ENCODE data around the gene TLX1.
A peak's percentile ranks its signal among the peaks of the same experiment; 100 is the strongest.

TLX1 gene

GRCh38 chr10:101130984-101131961, at the start of gene TLX1:
TSS of gene TLX1 (plus strand) at chr10:101131300. CDS start at chr10:101131542, 242 bp downstream.
- Histone ChIP-seq H3K4me1 (ENCODE audit: insufficient read depth, low read length) (no peaks in the 10 kb centered on the region; the same call in 1 of the 2 replicates), H3K36me3 (ENCODE audit: insufficient read depth, low read length) (no peaks in the 10 kb centered on the region), H3K9me3 (ENCODE audit: control insufficient read depth, insufficient read depth, low read length) (no peaks in the 10 kb centered on the region), H3K9ac (ENCODE audit: low read depth, low read length) (peak within 1 kb of the TSS; percentile 36; the same call in 1 of the 2 replicates)

GRCh38 chr10:101085846-101086245, 45.3 kb upstream of the TLX1 start:
- no peaks in the 10 kb centered on the region for H3K9me3 ChIP-seq (ENCODE audit: control insufficient read depth, insufficient read depth, low read length)
- H3K4me1 ChIP-seq (ENCODE audit: insufficient read depth, low read length) = no peaks in the 10 kb centered on the region
- H3K36me3 ChIP-seq (ENCODE audit: insufficient read depth, low read length) = no peaks in the 10 kb centered on the region
- no peak overlapping the region for H3K9ac ChIP-seq (ENCODE audit: low read depth, low read length)

GRCh38 chr10:101087376-101087775, 43.7 kb upstream of the TLX1 start:
- Histone ChIP-seq H3K9ac (ENCODE audit: low read depth, low read length) (no peak overlapping the region), H3K36me3 (ENCODE audit: insufficient read depth, low read length) (no peaks in the 10 kb centered on the region), H3K9me3 (ENCODE audit: control insufficient read depth, insufficient read depth, low read length) (no peaks in the 10 kb centered on the region), H3K4me1 (ENCODE audit: insufficient read depth, low read length) (no peaks in the 10 kb centered on the region)

- Histone ChIP-seq H3K9ac (ENCODE audit: low read depth, low read length) (no peak overlapping the region), H3K4me1 (ENCODE audit: insufficient read depth, low read length) (no peaks in the 10 kb centered on the region), H3K36me3 (ENCODE audit: insufficient read depth, low read length) (no peaks in the 10 kb centered on the region), H3K9me3 (ENCODE audit: control insufficient read depth, insufficient read depth, low read length) (no peaks in the 10 kb centered on the region)
Observed at GRCh38 chr10:101087965-101088364, 43.1 kb upstream of the TLX1 start.

GRCh38 chr10:101089520-101090299, 41.4 kb upstream of the TLX1 start:
- H3K9ac ChIP-seq (ENCODE audit: low read depth, low read length) = no peak overlapping the region
- H3K36me3 ChIP-seq (ENCODE audit: insufficient read depth, low read length) = no peaks in the 10 kb centered on the region
- 0 out of 2 replicates have a peak, but pooled peaks cover 9% of the 10 kb centered on the region for H3K4me1 ChIP-seq (ENCODE audit: insufficient read depth, low read length)
- no peaks in the 10 kb centered on the region for H3K9me3 ChIP-seq (ENCODE audit: control insufficient read depth, insufficient read depth, low read length)

GRCh38 chr10:101090597-101090996, 40.5 kb upstream of the TLX1 start:
- H3K9ac ChIP-seq (ENCODE audit: low read depth, low read length) = no peak overlapping the region
- peaks cover 12% of the 10 kb centered on the region; the same call in 1 of the 2 replicates for H3K4me1 ChIP-seq (ENCODE audit: insufficient read depth, low read length)
- H3K36me3 ChIP-seq (ENCODE audit: insufficient read depth, low read length) = no peaks in the 10 kb centered on the region
- H3K9me3 ChIP-seq (ENCODE audit: control insufficient read depth, insufficient read depth, low read length) = no peaks in the 10 kb centered on the region

GRCh38 chr10:101091546-101092290, 39.4 kb upstream of the TLX1 start:
- no peaks in the 10 kb centered on the region for H3K36me3 ChIP-seq (ENCODE audit: insufficient read depth, low read length)
- peaks cover 12% of the 10 kb centered on the region; the same call in 1 of the 2 replicates for H3K4me1 ChIP-seq (ENCODE audit: insufficient read depth, low read length)

GRCh38 chr10:101092881-101093354, 38.2 kb upstream of the TLX1 start:
- no peak overlapping the region for H3K9ac ChIP-seq (ENCODE audit: low read depth, low read length)
- H3K4me1 ChIP-seq (ENCODE audit: insufficient read depth, low read length) = peaks cover 15% of the 10 kb centered on the region; the same call in 1 of the 2 replicates
- H3K9me3 ChIP-seq (ENCODE audit: control insufficient read depth, insufficient read depth, low read length) = no peaks in the 10 kb centered on the region
- H3K36me3 ChIP-seq (ENCODE audit: insufficient read depth, low read length) = no peaks in the 10 kb centered on the region

More at GRCh38 chr10:101091546-101092290, 39.4 kb upstream of the TLX1 start:
- no peaks in the 10 kb centered on the region for H3K9me3 ChIP-seq (ENCODE audit: control insufficient read depth, insufficient read depth, low read length)
- H3K9ac ChIP-seq (ENCODE audit: low read depth, low read length) = no peak overlapping the region

- Histone ChIP-seq H3K36me3 (ENCODE audit: insufficient read depth, low read length) (no peaks in the 10 kb centered on the region), H3K4me1 (ENCODE audit: insufficient read depth, low read length) (peaks cover 18% of the 10 kb centered on the region; the same call in 1 of the 2 replicates), H3K9ac (ENCODE audit: low read depth, low read length) (no peak overlapping the region), H3K9me3 (ENCODE audit: control insufficient read depth, insufficient read depth, low read length) (no peaks in the 10 kb centered on the region)
Observed at GRCh38 chr10:101094121-101094879, 36.8 kb upstream of the TLX1 start.

- no peak overlapping the region for H3K9ac ChIP-seq (ENCODE audit: low read depth, low read length)
Observed at GRCh38 chr10:101095004-101095403, 36.1 kb upstream of the TLX1 start.

GRCh38 chr10:101095550-101096213, 35.4 kb upstream of the TLX1 start:
- H3K4me1 ChIP-seq (ENCODE audit: insufficient read depth, low read length) = peaks cover 18% of the 10 kb centered on the region; the same call in 1 of the 2 replicates
- no peaks in the 10 kb centered on the region for H3K36me3 ChIP-seq (ENCODE audit: insufficient read depth, low read length)
- no peaks in the 10 kb centered on the region for H3K9me3 ChIP-seq (ENCODE audit: control insufficient read depth, insufficient read depth, low read length)
- no peak overlapping the region for H3K9ac ChIP-seq (ENCODE audit: low read depth, low read length)

More at GRCh38 chr10:101095004-101095403, 36.1 kb upstream of the TLX1 start:
- Histone ChIP-seq H3K4me1 (ENCODE audit: insufficient read depth, low read length) (peaks cover 18% of the 10 kb centered on the region; the same call in 1 of the 2 replicates), H3K9me3 (ENCODE audit: control insufficient read depth, insufficient read depth, low read length) (no peaks in the 10 kb centered on the region), H3K36me3 (ENCODE audit: insufficient read depth, low read length) (no peaks in the 10 kb centered on the region)

- peaks cover 18% of the 10 kb centered on the region; the same call in 1 of the 2 replicates for H3K4me1 ChIP-seq (ENCODE audit: insufficient read depth, low read length)
- H3K9me3 ChIP-seq (ENCODE audit: control insufficient read depth, insufficient read depth, low read length) = no peaks in the 10 kb centered on the region
- H3K36me3 ChIP-seq (ENCODE audit: insufficient read depth, low read length) = no peaks in the 10 kb centered on the region
- H3K9ac ChIP-seq (ENCODE audit: low read depth, low read length) = no peak overlapping the region
Observed at GRCh38 chr10:101096378-101096777, 34.7 kb upstream of the TLX1 start.

- Histone ChIP-seq H3K4me1 (ENCODE audit: insufficient read depth, low read length) (peaks cover 18% of the 10 kb centered on the region; the same call in 1 of the 2 replicates), H3K36me3 (ENCODE audit: insufficient read depth, low read length) (no peaks in the 10 kb centered on the region), H3K9ac (ENCODE audit: low read depth, low read length) (no peak overlapping the region), H3K9me3 (ENCODE audit: control insufficient read depth, insufficient read depth, low read length) (no peaks in the 10 kb centered on the region)
Observed at GRCh38 chr10:101097881-101098280, 33.2 kb upstream of the TLX1 start.

Data from ES-I3 (cell line).